Vagina (tissue), 2 donors: Measurements from ENCODE around the gene MAPRE3. TPM values are rescaled to one million over a fixed set of nuclear protein-coding genes. Genes with fewer than 3 reads are reported as not detected.
A peak's percentile ranks its signal among the peaks of the same experiment; 100 is the strongest.
"Not testable (repeated sequence)": the region's sequence is repeated elsewhere in the genome, so short reads cannot be mapped to it uniquely, and the experiment has no call there.

Experiments used
- DNase-seq, 2 donors: peaks; one replicate each; pipeline ENCODE4 v3.0.0-alpha.2; 2017; ENCODE audit errors: extremely low spot score in 2 of 2
- H3K27ac ChIP-seq: fragments of 200-600 bp; sonication (generic); one replicate; pipeline ENCODE4 v1.5.1; 2019
- H3K27me3 ChIP-seq: fragments of 200-600 bp; sonication (generic); one replicate; pipeline ENCODE4 v1.5.1; 2019
- H3K36me3 ChIP-seq, 2 donors: fragments of 200-600 bp; sonication (generic); one replicate each; pipeline ENCODE4 v1.5.1; 2017 to 2019
- H3K4me1 ChIP-seq: fragments of 200-600 bp; sonication (generic); one replicate; pipeline ENCODE4 v1.5.1; 2019
- H3K4me3 ChIP-seq, 2 donors: fragments of 200-600 bp; sonication (generic); 1 replicate in 1 of 2; 2 replicates in 1 of 2; pipeline ENCODE4 v1.5.1; 2016 to 2019
- H3K9me3 ChIP-seq: fragments of 200-600 bp; sonication (generic); one replicate; pipeline ENCODE4 v1.5.1; 2019
- CTCF ChIP-seq, 3 experiments: fragments of 450-650 bp in 2 of 3; fragments of 200-600 bp in 1 of 3; sonication (generic) in 1 of 3; IDR thresholded peaks; one replicate each; pipeline ENCODE4 v1.5.1; 2017 to 2019; ENCODE audit warnings: antibody characterized with exemption in 3 of 3, mild to moderate bottlenecking in 2 of 3, moderate library complexity in 2 of 3
- POLR2A ChIP-seq, 2 donors: fragments of 450-650 bp; IDR thresholded peaks; one replicate each; pipeline ENCODE4 v1.6.1; 2017; ENCODE audit warnings: antibody characterized with exemption in 2 of 2, mild to moderate bottlenecking in 2 of 2, moderate library complexity in 2 of 2
- POLR2AphosphoS5 ChIP-seq, 2 donors: sonication (generic); formaldehyde crosslinking; IDR thresholded peaks; one replicate each; pipeline ENCODE4 v1.9.0; 2017; ENCODE audit warnings: antibody characterized with exemption in 2 of 2, mild to moderate bottlenecking in 2 of 2, low read depth in 1 of 2; ENCODE audit not compliant: insufficient read depth in 1 of 2
- intact Hi-C: fragments of 100-400 bp; cut with DNase I; formaldehyde crosslinking; loops from one replicate; pipeline ENCODE4 v1.15.1; 2023
- total RNA-seq: library from RNA; depleted of rRNA; stranded (reverse); fragments of >200 nt; gene quantifications from one replicate; pipeline ENCODE4 v1.2.3, GENCODE V29; 2016

Gene MAPRE3
- 20.6 TPM for total RNA-seq

- Histone ChIP-seq H3K4me3 (peak within 1 kb of the TSS; percentile 74 to 78), H3K9me3 (no peaks in the 10 kb centered on the region), H3K27ac (peak within 1 kb of the TSS; percentile 80), H3K36me3 (no peaks in the 10 kb centered on the region), H3K4me1 (peaks cover 22% of the 10 kb centered on the region), H3K27me3 (no peaks in the 10 kb centered on the region)
- no peak for DNase-seq
- intact Hi-C loops, result no loop called here
- TF ChIP-seq POLR2AphosphoS5 (IDR thresholded peaks at IDR 0.05; ENCODE audit: insufficient read depth in 1 of 2, low read depth in 1 of 2) (peak in 1 of 2 donors; percentile 49), CTCF (IDR thresholded peaks at IDR 0.05) (no peak)
Measured at GRCh38 chr2:26970244-26970927, at the start of gene MAPRE3. Gene MAPRE3, plus strand, starts transcription at chr2:26970637. Its CDS starts 51,582 bp downstream, at chr2:27022219.

- TF ChIP-seq CTCF (IDR thresholded peaks at IDR 0.05) (no peak), POLR2AphosphoS5 (IDR thresholded peaks at IDR 0.05; ENCODE audit: insufficient read depth in 1 of 2, low read depth in 1 of 2) (no peak), POLR2A (IDR thresholded peaks at IDR 0.05) (no peak)
- DNase-seq, result peak in 1 of 2 donors; percentile 55
- intact Hi-C loops, result no loop called here
Measured at GRCh38 chr2:26921323-26921722, 49.1 kb upstream of the MAPRE3 start.

GRCh38 chr2:26922405-26923188, 47.8 kb upstream of the MAPRE3 start:
- Histone ChIP-seq H3K27ac (no peak overlapping the region), H3K9me3 (no peaks in the 10 kb centered on the region), H3K36me3 (no peaks in the 10 kb centered on the region), H3K27me3 (no peaks in the 10 kb centered on the region), H3K4me1 (no peaks in the 10 kb centered on the region), H3K4me3 (no peak overlapping the region)
- TF ChIP-seq POLR2A (IDR thresholded peaks at IDR 0.05) (no peak), POLR2AphosphoS5 (IDR thresholded peaks at IDR 0.05; ENCODE audit: insufficient read depth in 1 of 2, low read depth in 1 of 2) (no peak), CTCF (IDR thresholded peaks at IDR 0.05) (no peak)
- DNase-seq, result no peak
- intact Hi-C loops, result no loop called here

More at GRCh38 chr2:26921323-26921722, 49.1 kb upstream of the MAPRE3 start:
- Histone ChIP-seq H3K9me3 (no peaks in the 10 kb centered on the region), H3K4me3 (no peak overlapping the region), H3K27ac (no peak overlapping the region), H3K4me1 (no peaks in the 10 kb centered on the region), H3K36me3 (no peaks in the 10 kb centered on the region), H3K27me3 (no peaks in the 10 kb centered on the region)

- DNase-seq, intact Hi-C loops: not testable (repeated sequence)
Measured at GRCh38 chr2:26923189-26923466, 47.3 kb upstream of the MAPRE3 start.

GRCh38 chr2:26924731-26925099, 45.7 kb upstream of the MAPRE3 start:
- Histone ChIP-seq H3K27me3 (no peaks in the 10 kb centered on the region), H3K9me3 (no peaks in the 10 kb centered on the region), H3K4me3 (no peak overlapping the region), H3K4me1 (no peaks in the 10 kb centered on the region), H3K27ac (no peak overlapping the region), H3K36me3 (no peaks in the 10 kb centered on the region)
- DNase-seq, result no peak
- TF ChIP-seq POLR2AphosphoS5 (IDR thresholded peaks at IDR 0.05; ENCODE audit: insufficient read depth in 1 of 2, low read depth in 1 of 2) (no peak), POLR2A (IDR thresholded peaks at IDR 0.05) (no peak), CTCF (IDR thresholded peaks at IDR 0.05) (no peak)
- intact Hi-C loops, result no loop called here

More at GRCh38 chr2:26923189-26923466, 47.3 kb upstream of the MAPRE3 start:
- not testable (repeated sequence) for H3K27ac ChIP-seq, H3K4me3 ChIP-seq, H3K9me3 ChIP-seq, H3K4me1 ChIP-seq, H3K27me3 ChIP-seq, H3K36me3 ChIP-seq
